CD8-positive, alpha-beta memory T cell (primary cell): ENCODE results near the gene SLC6A17. TPM values are rescaled to one million over a fixed set of nuclear protein-coding genes. Genes with fewer than 3 reads are reported as not detected.
A peak's percentile ranks its signal among the peaks of the same experiment; 100 is the strongest.

Experiments
- CTCF ChIA-PET: fragments of 350-600 bp; sonication (Branson Sonifier 250); formaldehyde crosslinking; loops from one replicate; lab custom pipeline; 2021; ENCODE audit warnings: antibody characterized with exemption; lab: Charles Lee
- POLR2A ChIA-PET: fragments of 350-600 bp; sonication (Branson Sonifier 250); formaldehyde crosslinking; loops from one replicate; lab custom pipeline; 2021; ENCODE audit warnings: antibody characterized with exemption; lab: Charles Lee
- DNase-seq, 5 donors: peaks; one replicate each; pipeline versions ENCODE4 v3.0.0 to v3.0.0-alpha.2; 2020 to 2022; ENCODE audit warnings: mixed read lengths in 1 of 5
- H3K27ac ChIP-seq: one replicate; pipeline ENCODE4 v1.7.0; 2013; ENCODE audit warnings: low read depth, mild to moderate bottlenecking, low read length, moderate library complexity
- H3K27me3 ChIP-seq: 2 replicates; pipeline ENCODE4 v1.7.0; 2013; ENCODE audit warnings: low read length, mild to moderate bottlenecking; ENCODE audit not compliant: insufficient read depth, poor library complexity, severe bottlenecking
- H3K36me3 ChIP-seq: 2 replicates; pipeline ENCODE4 v1.7.0; 2013; ENCODE audit warnings: mild to moderate bottlenecking, low read length, moderate library complexity; ENCODE audit not compliant: insufficient read depth
- H3K4me1 ChIP-seq: 2 replicates; pipeline ENCODE4 v1.7.0; 2013; ENCODE audit warnings: mild to moderate bottlenecking, low read length, moderate library complexity; ENCODE audit not compliant: insufficient read depth
- H3K4me3 ChIP-seq: 2 replicates; pipeline ENCODE4 v1.7.0; 2013; ENCODE audit warnings: mild to moderate bottlenecking, low read length
- H3K9me3 ChIP-seq: 2 replicates; pipeline ENCODE4 v1.7.0; 2013; ENCODE audit warnings: mild to moderate bottlenecking, low read length
- H3K27ac Mint-ChIP-seq, 8 donors: one replicate each; pipeline ENCODE4 v1.8.0; 2020 to 2021; ENCODE audit warnings: mixed read lengths in 8 of 8, mild to moderate bottlenecking in 6 of 8, inconsistent platforms in 3 of 8, moderate library complexity in 3 of 8
- H3K27me3 Mint-ChIP-seq, 2 donors: one replicate each; pipeline ENCODE4 v1.8.0; 2020 to 2021; ENCODE audit warnings: mixed read lengths in 2 of 2, mild to moderate bottlenecking in 1 of 2, moderate library complexity in 1 of 2
- H3K36me3 Mint-ChIP-seq, 3 donors: one replicate each; pipeline ENCODE4 v1.8.0; 2020 to 2021; ENCODE audit warnings: mixed read lengths in 3 of 3, inconsistent platforms in 1 of 3, mild to moderate bottlenecking in 1 of 3
- H3K4me1 Mint-ChIP-seq, 3 donors: one replicate each; pipeline ENCODE4 v1.8.0; 2020 to 2021; ENCODE audit warnings: mixed read lengths in 3 of 3, inconsistent platforms in 1 of 3, mild to moderate bottlenecking in 1 of 3
- H3K4me3 Mint-ChIP-seq, 7 donors: one replicate each; pipeline ENCODE4 v1.8.0; 2020 to 2021; ENCODE audit warnings: mixed read lengths in 7 of 7, mild to moderate bottlenecking in 6 of 7, moderate library complexity in 4 of 7, inconsistent platforms in 2 of 7
- H3K9me3 Mint-ChIP-seq, 5 donors: one replicate each; pipeline ENCODE4 v1.8.0; 2020 to 2022; ENCODE audit warnings: mixed read lengths in 5 of 5, mild to moderate bottlenecking in 3 of 5, moderate library complexity in 2 of 5, inconsistent platforms in 1 of 5
- polyA plus RNA-seq: library from polyadenylated mRNA; unstranded; fragments of 300-500 nt; fragmentation: Illumina TruSeq; gene quantifications from one replicate; pipeline ENCODE4 v1.2.3, GENCODE V29; 2021
- total RNA-seq, 2 experiments: library from RNA; stranded (reverse); gene quantifications; one replicate each; pipeline ENCODE4 v1.2.3, GENCODE V29; 2021

Gene SLC6A17
- total and polyA plus RNA-seq, 3 experiments from 2014 or later, result 0.07 TPM; not detected in 1

- no peak overlapping the region for H3K4me3 Mint-ChIP-seq
- H3K4me1 Mint-ChIP-seq, result no peaks in the 10 kb centered on the region
- no peak for DNase-seq
- no peaks in the 10 kb centered on the region for H3K4me1 ChIP-seq
- H3K27ac Mint-ChIP-seq, result no peak overlapping the region
- no peak overlapping the region for H3K4me3 ChIP-seq
- no peak overlapping the region for H3K27ac ChIP-seq
- H3K9me3 Mint-ChIP-seq, result peaks cover 0 to 2% (median 0%) of the 10 kb centered on the region in 5 donors
- peaks cover 26 to 64% of the 10 kb centered on the region in 2 donors for H3K27me3 Mint-ChIP-seq
- POLR2A ChIA-PET, result no interaction called here
- peaks cover 0 to 7% (median 0%) of the 10 kb centered on the region in 3 donors for H3K36me3 Mint-ChIP-seq
- no peaks in the 10 kb centered on the region for H3K36me3 ChIP-seq
- peaks cover 8% of the 10 kb centered on the region for H3K27me3 ChIP-seq
- no peaks in the 10 kb centered on the region for H3K9me3 ChIP-seq
- CTCF ChIA-PET, result no interaction called here
These were observed 20.1 kb upstream of the SLC6A17 start for GRCh38 chr1:110130113-110130591.

- peaks cover 31 to 63% of the 10 kb centered on the region in 2 donors for H3K27me3 Mint-ChIP-seq
- ChIA-PET CTCF (no interaction called here), POLR2A (no interaction called here)
- peaks cover 0 to 4% (median 0%) of the 10 kb centered on the region in 3 donors for H3K36me3 Mint-ChIP-seq
- Histone ChIP-seq H3K9me3 (no peaks in the 10 kb centered on the region), H3K4me3 (no peak overlapping the region), H3K4me1 (no peaks in the 10 kb centered on the region), H3K27me3 (peaks cover 8% of the 10 kb centered on the region), H3K36me3 (no peaks in the 10 kb centered on the region), H3K27ac (no peak overlapping the region)
- DNase-seq, result no peak
- H3K4me3 Mint-ChIP-seq, result peak overlapping the region in 1 of 7 donors; percentile 6
- no peaks in the 10 kb centered on the region for H3K4me1 Mint-ChIP-seq
- H3K27ac Mint-ChIP-seq, result no peak overlapping the region
- peaks cover 0 to 2% (median 0%) of the 10 kb centered on the region in 5 donors for H3K9me3 Mint-ChIP-seq
These were observed 19.3 kb upstream of the SLC6A17 start for GRCh38 chr1:110130989-110131388.

- H3K9me3 Mint-ChIP-seq, result no peaks in the 10 kb centered on the region
- no peak overlapping the region for H3K27ac Mint-ChIP-seq
- no peak overlapping the region for H3K4me3 ChIP-seq
- H3K27me3 Mint-ChIP-seq, result peaks cover 39 to 71% of the 10 kb centered on the region in 2 donors
- peaks cover 8% of the 10 kb centered on the region for H3K27me3 ChIP-seq
- H3K36me3 ChIP-seq, result no peaks in the 10 kb centered on the region
- H3K4me1 Mint-ChIP-seq, result peaks cover 7 to 11% (median 10%) of the 10 kb centered on the region in 3 donors
- H3K36me3 Mint-ChIP-seq, result no peaks in the 10 kb centered on the region
- no peak overlapping the region for H3K27ac ChIP-seq
- ChIA-PET POLR2A (no interaction called here), CTCF (no interaction called here)
- DNase-seq, result no peak
- H3K4me1 ChIP-seq, result peaks cover 9% of the 10 kb centered on the region
- no peak overlapping the region for H3K4me3 Mint-ChIP-seq
- H3K9me3 ChIP-seq, result no peaks in the 10 kb centered on the region
These were observed 17.6 kb upstream of the SLC6A17 start for GRCh38 chr1:110132682-110133081.

- CTCF ChIA-PET, result no interaction called here
- H3K4me1 Mint-ChIP-seq, result peaks cover 7 to 12% (median 12%) of the 10 kb centered on the region in 3 donors
- peaks cover 8% of the 10 kb centered on the region for H3K27me3 ChIP-seq
These were observed 16.9 kb upstream of the SLC6A17 start for GRCh38 chr1:110133436-110133835.

GRCh38 chr1:110134050-110134595, 16.2 kb upstream of the SLC6A17 start:
- Histone ChIP-seq H3K27me3 (peaks cover 8% of the 10 kb centered on the region), H3K36me3 (no peaks in the 10 kb centered on the region), H3K4me1 (peaks cover 9% of the 10 kb centered on the region), H3K9me3 (no peaks in the 10 kb centered on the region), H3K27ac (no peak overlapping the region), H3K4me3 (no peak overlapping the region)
- CTCF ChIA-PET, result no interaction called here
- POLR2A ChIA-PET, result no interaction called here
- DNase-seq, result no peak
- H3K27me3 Mint-ChIP-seq, result peaks cover 45 to 82% of the 10 kb centered on the region in 2 donors
- no peak overlapping the region for H3K4me3 Mint-ChIP-seq
- peaks cover 0 to 1% (median 0%) of the 10 kb centered on the region in 5 donors for H3K9me3 Mint-ChIP-seq
- H3K27ac Mint-ChIP-seq, result no peak overlapping the region
- peaks cover 7 to 12% (median 12%) of the 10 kb centered on the region in 3 donors for H3K4me1 Mint-ChIP-seq
- peaks cover 0 to 2% (median 0%) of the 10 kb centered on the region in 3 donors for H3K36me3 Mint-ChIP-seq

More at GRCh38 chr1:110133436-110133835, 16.9 kb upstream of the SLC6A17 start:
- no peak overlapping the region for H3K27ac ChIP-seq
- POLR2A ChIA-PET, result no interaction called here
- Mint-ChIP-seq H3K9me3 (no peaks in the 10 kb centered on the region), H3K4me3 (no peak overlapping the region), H3K36me3 (no peaks in the 10 kb centered on the region), H3K27me3 (peaks cover 42 to 79% of the 10 kb centered on the region in 2 donors), H3K27ac (no peak overlapping the region)
- no peak for DNase-seq
- no peak overlapping the region for H3K4me3 ChIP-seq
- H3K36me3 ChIP-seq, result no peaks in the 10 kb centered on the region
- peaks cover 9% of the 10 kb centered on the region for H3K4me1 ChIP-seq
- no peaks in the 10 kb centered on the region for H3K9me3 ChIP-seq

GRCh38 chr1:110135246-110135645, 15.0 kb upstream of the SLC6A17 start:
- no peak overlapping the region for H3K4me3 ChIP-seq
- Mint-ChIP-seq H3K4me1 (peaks cover 7 to 12% (median 12%) of the 10 kb centered on the region in 3 donors), H3K27ac (no peak overlapping the region), H3K27me3 (peaks cover 43 to 75% of the 10 kb centered on the region in 2 donors), H3K4me3 (no peak overlapping the region), H3K9me3 (peaks cover 0 to 1% (median 0%) of the 10 kb centered on the region in 5 donors), H3K36me3 (peaks cover 0 to 2% (median 0%) of the 10 kb centered on the region in 3 donors)
- no peaks in the 10 kb centered on the region for H3K36me3 ChIP-seq
- ChIA-PET POLR2A (no interaction called here), CTCF (no interaction called here)
- no peak for DNase-seq
- peaks cover 9% of the 10 kb centered on the region for H3K4me1 ChIP-seq
- H3K27ac ChIP-seq, result no peak overlapping the region
- H3K9me3 ChIP-seq, result no peaks in the 10 kb centered on the region
- H3K27me3 ChIP-seq, result peaks cover 12% of the 10 kb centered on the region

- Histone ChIP-seq H3K4me3 (no peak overlapping the region), H3K27me3 (peaks cover 9% of the 10 kb centered on the region), H3K9me3 (no peaks in the 10 kb centered on the region), H3K4me1 (peaks cover 9% of the 10 kb centered on the region), H3K27ac (no peak overlapping the region), H3K36me3 (no peaks in the 10 kb centered on the region)
- H3K4me3 Mint-ChIP-seq, result no peak overlapping the region
- peaks cover 7 to 12% (median 12%) of the 10 kb centered on the region in 3 donors for H3K4me1 Mint-ChIP-seq
- POLR2A ChIA-PET, result no interaction called here
- CTCF ChIA-PET, result no interaction called here
- no peak for DNase-seq
- peaks cover 41 to 73% of the 10 kb centered on the region in 2 donors for H3K27me3 Mint-ChIP-seq
- peaks cover 0 to 2% (median 0%) of the 10 kb centered on the region in 3 donors for H3K36me3 Mint-ChIP-seq
- H3K9me3 Mint-ChIP-seq, result peaks cover 0 to 1% (median 0%) of the 10 kb centered on the region in 5 donors
- H3K27ac Mint-ChIP-seq, result peak overlapping the region in 1 of 8 donors; percentile 1
These were observed 14.6 kb upstream of the SLC6A17 start for GRCh38 chr1:110135666-110136065.

- POLR2A ChIA-PET, result no interaction called here
- H3K27me3 Mint-ChIP-seq, result peaks cover 48 to 73% of the 10 kb centered on the region in 2 donors
These were observed 13.4 kb upstream of the SLC6A17 start for GRCh38 chr1:110136911-110137310.

More at GRCh38 chr1:110136911-110137310, 13.4 kb upstream of the SLC6A17 start:
- DNase-seq, result peak in 2 of 5 donors; percentile 7 to 28
- Histone ChIP-seq H3K27me3 (peaks cover 3% of the 10 kb centered on the region), H3K36me3 (no peaks in the 10 kb centered on the region), H3K4me1 (peaks cover 9% of the 10 kb centered on the region), H3K9me3 (no peaks in the 10 kb centered on the region), H3K4me3 (no peak overlapping the region), H3K27ac (no peak overlapping the region)
- CTCF ChIA-PET, result no interaction called here
- H3K4me3 Mint-ChIP-seq, result no peak overlapping the region
- H3K27ac Mint-ChIP-seq, result no peak overlapping the region
- H3K36me3 Mint-ChIP-seq, result peaks cover 0 to 2% (median 0%) of the 10 kb centered on the region in 3 donors
- peaks cover 7 to 12% (median 12%) of the 10 kb centered on the region in 3 donors for H3K4me1 Mint-ChIP-seq
- peaks cover 0 to 1% (median 0%) of the 10 kb centered on the region in 5 donors for H3K9me3 Mint-ChIP-seq
